Neutrophil (primary cell): ENCODE measurements around the gene FECH.

Experiments
- H3K27ac ChIP-seq: fragments of 200-600 bp; sonication (generic); 2 replicates; pipeline ENCODE4 v1.5.1; 2016; ENCODE audit warnings: mild to moderate bottlenecking, moderate library complexity
- H3K27me3 ChIP-seq: fragments of 200-600 bp; sonication (generic); 2 replicates; pipeline ENCODE4 v1.6.0; 2016; ENCODE audit warnings: mild to moderate bottlenecking
- H3K36me3 ChIP-seq: fragments of 200-600 bp; sonication (generic); 2 replicates; pipeline ENCODE4 v1.5.1; 2017
- H3K4me1 ChIP-seq, 2 experiments: fragments of 200-600 bp in 1 of 2; sonication (generic) in 1 of 2; 1 replicate in 1 of 2; 2 replicates in 1 of 2; pipeline versions ENCODE4 v1.5.1 to v1.6.1; 2013 to 2016; ENCODE audit warnings: low read depth in 1 of 2, low read length in 1 of 2, mild to moderate bottlenecking in 1 of 2, moderate library complexity in 1 of 2; ENCODE audit not compliant: control insufficient read depth in 1 of 2, insufficient read depth in 1 of 2
- H3K4me3 ChIP-seq, 2 experiments: fragments of 200-600 bp in 1 of 2; sonication (generic) in 1 of 2; 1 replicate in 1 of 2; 2 replicates in 1 of 2; pipeline ENCODE4 v1.5.1; 2013 to 2016; ENCODE audit warnings: low read depth in 1 of 2, low read length in 1 of 2, mild to moderate bottlenecking in 1 of 2, moderate library complexity in 1 of 2
- H3K9me3 ChIP-seq: fragments of 200-600 bp; sonication (generic); 2 replicates; pipeline ENCODE4 v1.5.1; 2016
- TF ChIP-seq, protein P1 (sequence below): fragments of 200-600 bp; sonication (generic); IDR thresholded peaks from 2 replicates; pipeline ENCODE4 v1.5.1; 2016; ENCODE audit warnings: antibody characterized with exemption

Gene FECH

DNA sequence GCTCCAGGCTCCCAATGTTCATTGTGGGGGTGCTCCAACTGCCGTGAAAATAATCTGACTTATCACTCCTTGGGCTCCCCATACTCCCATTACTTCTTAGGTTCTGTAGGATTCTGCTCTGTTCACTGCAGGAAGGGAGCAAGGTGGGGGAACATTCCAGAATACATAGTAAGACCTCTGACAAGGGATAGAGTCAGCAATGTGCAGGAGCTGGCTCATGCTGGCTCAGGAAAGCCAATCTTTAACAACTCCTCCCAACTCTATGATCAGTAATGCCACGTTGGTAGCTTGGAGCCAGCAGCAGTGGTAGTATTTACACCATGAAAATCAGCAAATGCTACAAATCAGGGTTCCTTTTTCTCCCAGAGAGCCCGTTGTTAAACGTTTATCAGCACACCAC, 44.4 kb downstream of the FECH start:
- Histone ChIP-seq H3K4me3 (no peak overlapping the region), H3K36me3 (no peaks in the 10 kb centered on the region), H3K27ac (no peak overlapping the region), H3K27me3 (peaks cover 4% of the 10 kb centered on the region), H3K4me1 (no peaks in the 10 kb centered on the region), H3K9me3 (no peaks in the 10 kb centered on the region)
- TF ChIP-seq, protein P1, sequence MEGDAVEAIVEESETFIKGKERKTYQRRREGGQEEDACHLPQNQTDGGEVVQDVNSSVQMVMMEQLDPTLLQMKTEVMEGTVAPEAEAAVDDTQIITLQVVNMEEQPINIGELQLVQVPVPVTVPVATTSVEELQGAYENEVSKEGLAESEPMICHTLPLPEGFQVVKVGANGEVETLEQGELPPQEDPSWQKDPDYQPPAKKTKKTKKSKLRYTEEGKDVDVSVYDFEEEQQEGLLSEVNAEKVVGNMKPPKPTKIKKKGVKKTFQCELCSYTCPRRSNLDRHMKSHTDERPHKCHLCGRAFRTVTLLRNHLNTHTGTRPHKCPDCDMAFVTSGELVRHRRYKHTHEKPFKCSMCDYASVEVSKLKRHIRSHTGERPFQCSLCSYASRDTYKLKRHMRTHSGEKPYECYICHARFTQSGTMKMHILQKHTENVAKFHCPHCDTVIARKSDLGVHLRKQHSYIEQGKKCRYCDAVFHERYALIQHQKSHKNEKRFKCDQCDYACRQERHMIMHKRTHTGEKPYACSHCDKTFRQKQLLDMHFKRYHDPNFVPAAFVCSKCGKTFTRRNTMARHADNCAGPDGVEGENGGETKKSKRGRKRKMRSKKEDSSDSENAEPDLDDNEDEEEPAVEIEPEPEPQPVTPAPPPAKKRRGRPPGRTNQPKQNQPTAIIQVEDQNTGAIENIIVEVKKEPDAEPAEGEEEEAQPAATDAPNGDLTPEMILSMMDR = no peak

GRCh38 chr18:57539702-57540101, 46.8 kb downstream of the FECH start:
- no peak overlapping the region for H3K27ac ChIP-seq

GRCh38 chr18:57538614-57539013, 47.9 kb downstream of the FECH start:
- H3K9me3 ChIP-seq = no peaks in the 10 kb centered on the region
- H3K4me1 ChIP-seq = no peaks in the 10 kb centered on the region
- peaks cover 4% of the 10 kb centered on the region for H3K27me3 ChIP-seq
- no peaks in the 10 kb centered on the region for H3K36me3 ChIP-seq
- H3K4me3 ChIP-seq = no peak overlapping the region
- TF ChIP-seq, protein P1 = no peak
- H3K27ac ChIP-seq = no peak overlapping the region

More at GRCh38 chr18:57539702-57540101, 46.8 kb downstream of the FECH start:
- H3K36me3 ChIP-seq = no peaks in the 10 kb centered on the region
- H3K9me3 ChIP-seq = no peaks in the 10 kb centered on the region
- TF ChIP-seq, protein P1 = no peak
- H3K27me3 ChIP-seq = peaks cover 4% of the 10 kb centered on the region
- H3K4me1 ChIP-seq = no peaks in the 10 kb centered on the region
- no peak overlapping the region for H3K4me3 ChIP-seq

GRCh38 chr18:57534511-57534909, 52.0 kb downstream of the FECH start:
- TF ChIP-seq, protein P1 = no peak
- H3K36me3 ChIP-seq = no peaks in the 10 kb centered on the region
- H3K4me3 ChIP-seq = no peak overlapping the region
- no peak overlapping the region for H3K27ac ChIP-seq
- H3K27me3 ChIP-seq = peaks cover 4% of the 10 kb centered on the region
- no peaks in the 10 kb centered on the region for H3K4me1 ChIP-seq
- no peaks in the 10 kb centered on the region for H3K9me3 ChIP-seq

GRCh38 chr18:57533868-57534510, 52.5 kb downstream of the FECH start:
- TF ChIP-seq, protein P1 = no peak
- no peak overlapping the region for H3K4me3 ChIP-seq
- H3K9me3 ChIP-seq = no peaks in the 10 kb centered on the region
- no peaks in the 10 kb centered on the region for H3K36me3 ChIP-seq
- no peaks in the 10 kb centered on the region for H3K4me1 ChIP-seq
- peaks cover 4% of the 10 kb centered on the region for H3K27me3 ChIP-seq
- H3K27ac ChIP-seq = no peak overlapping the region
